Measurements from ENCODE around the gene HIBADH.

The HIBADH gene

GRCh38 chr7:27662490-27663205, at the start of gene HIBADH:
HIBADH (minus strand) TSS chr7:27662883; CDS start chr7:27662788, 95 bp downstream.
- Mint-ChIP-seq H3K36me3 (ENCODE audit: low read depth) (peaks cover 11% of the 10 kb centered on the region), H3K9me3 (no peaks in the 10 kb centered on the region), H3K4me3 (peak within 1 kb of the TSS; percentile 88 to 93 (median 90)), H3K4me1 (peaks cover 15% of the 10 kb centered on the region), H3K27ac (peak within 1 kb of the TSS; percentile 94 to 98 (median 97)), H3K27me3 (ENCODE audit: low read depth) (no peaks in the 10 kb centered on the region)
- TF ChIP-seq CTCF (IDR thresholded peaks at IDR 0.05; ENCODE audit: unreplicated experiment in 3 of 3): no peak

DNA sequence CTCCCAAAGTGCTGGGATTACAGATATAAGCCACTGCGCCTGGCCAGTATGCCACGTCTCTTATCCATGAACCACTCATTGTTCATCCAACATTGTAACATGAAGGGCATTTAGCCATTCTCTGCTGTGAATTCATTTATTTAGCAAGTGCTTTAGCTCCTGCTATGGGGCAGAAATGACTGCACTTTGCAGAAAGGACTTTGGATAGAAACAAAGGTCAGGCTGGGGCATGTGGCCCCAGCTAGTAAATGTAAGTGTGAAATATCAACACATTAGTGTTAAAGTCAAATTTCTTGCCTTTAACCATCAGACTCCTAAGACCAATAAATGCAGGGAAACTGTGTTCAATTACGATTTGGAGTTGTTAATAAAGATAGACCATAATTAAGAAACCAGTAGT, 49.5 kb upstream of the HIBADH start:
- Mint-ChIP-seq H3K9me3 (no peaks in the 10 kb centered on the region), H3K4me3 (no peak overlapping the region), H3K36me3 (ENCODE audit: low read depth) (no peaks in the 10 kb centered on the region), H3K27me3 (ENCODE audit: low read depth) (peaks cover 5% of the 10 kb centered on the region), H3K27ac (no peak overlapping the region), H3K4me1 (peaks cover 25% of the 10 kb centered on the region)
- no peak for TF ChIP-seq CTCF (IDR thresholded peaks at IDR 0.05; ENCODE audit: unreplicated experiment in 3 of 3)

DNA sequence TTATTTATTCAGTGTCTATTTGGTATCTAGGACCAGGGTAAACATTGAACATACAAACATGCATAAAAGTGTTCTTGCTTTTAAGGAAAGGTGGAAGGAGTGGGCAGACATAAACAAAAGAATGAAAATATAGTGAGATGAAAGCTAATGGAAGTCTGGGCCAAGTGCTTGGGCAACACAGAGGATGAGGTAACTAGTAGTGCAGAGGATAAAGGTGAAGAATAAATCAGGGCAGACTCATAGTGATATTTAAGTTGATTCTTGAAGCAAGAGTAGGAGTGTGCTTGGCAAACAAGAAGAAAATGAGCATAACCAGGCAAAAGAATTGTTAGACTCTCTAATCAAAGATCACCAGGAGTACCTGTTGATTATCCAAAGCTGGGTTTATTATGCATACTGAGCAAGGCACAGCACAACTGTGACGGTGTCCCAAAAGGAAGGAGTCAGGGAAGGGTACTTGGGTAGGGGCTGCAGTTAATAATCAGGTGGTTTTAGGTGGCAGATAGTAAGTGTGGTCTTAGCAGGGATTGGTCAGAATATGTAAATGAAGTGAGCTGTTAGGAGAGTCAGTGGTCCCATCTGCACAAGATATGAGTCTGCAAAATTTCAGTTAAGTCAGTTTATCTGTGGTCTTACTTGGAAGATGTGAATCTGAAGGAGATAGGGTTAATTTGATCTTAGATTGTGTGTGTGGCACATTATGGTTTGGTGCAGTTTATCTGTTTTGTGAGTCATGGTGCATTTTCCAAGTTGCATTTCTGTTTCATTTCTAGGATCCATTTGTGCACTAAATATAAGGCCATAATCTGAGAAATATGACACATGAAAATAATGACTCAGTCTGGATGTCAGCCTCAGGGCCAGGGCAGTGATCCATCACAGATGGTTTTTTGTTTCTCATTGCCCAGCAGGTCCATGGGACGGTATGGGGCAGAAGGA, 46.7 kb upstream of the HIBADH start:
- no peaks in the 10 kb centered on the region for H3K27me3 Mint-ChIP-seq (ENCODE audit: low read depth)

DNA sequence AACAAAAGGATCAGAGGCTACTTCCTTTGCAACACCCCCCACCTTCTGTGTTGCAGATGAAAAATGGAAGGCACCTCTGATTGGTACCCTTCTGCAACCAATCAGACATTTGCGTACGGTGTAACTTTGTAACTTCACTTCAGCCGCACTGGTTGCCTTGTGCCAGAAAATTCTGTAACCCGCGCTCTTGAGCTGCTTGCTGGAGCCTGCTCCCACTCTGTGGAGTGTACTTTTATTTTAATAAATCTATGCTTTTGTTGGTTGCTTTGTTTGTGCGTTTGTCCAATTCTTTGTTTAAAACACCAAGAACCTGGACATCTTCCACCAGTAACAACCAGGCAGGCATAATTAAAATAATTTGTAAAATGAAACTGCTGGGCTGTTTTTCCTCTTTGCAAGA, 45.8 kb upstream of the HIBADH start:
- H3K36me3 Mint-ChIP-seq (ENCODE audit: low read depth): no peaks in the 10 kb centered on the region
- H3K4me1 Mint-ChIP-seq: peaks cover 13% of the 10 kb centered on the region
- H3K27ac Mint-ChIP-seq: no peak overlapping the region
- no peak overlapping the region for H3K4me3 Mint-ChIP-seq
- no peaks in the 10 kb centered on the region for H3K9me3 Mint-ChIP-seq
- H3K27me3 Mint-ChIP-seq (ENCODE audit: low read depth): peaks cover 3% of the 10 kb centered on the region
- no peak for TF ChIP-seq CTCF (IDR thresholded peaks at IDR 0.05; ENCODE audit: unreplicated experiment in 3 of 3)

More for the DNA sequence above, 46.7 kb upstream of the HIBADH start:
- Mint-ChIP-seq H3K4me3 (no peak overlapping the region), H3K36me3 (ENCODE audit: low read depth) (no peaks in the 10 kb centered on the region), H3K9me3 (no peaks in the 10 kb centered on the region), H3K27ac (peak overlapping the region in 2 of 3 experiments; percentile 19 to 20), H3K4me1 (peaks cover 17% of the 10 kb centered on the region)
- no peak for TF ChIP-seq CTCF (IDR thresholded peaks at IDR 0.05; ENCODE audit: unreplicated experiment in 3 of 3)

- Mint-ChIP-seq H3K4me1 (peaks cover 13% of the 10 kb centered on the region), H3K36me3 (ENCODE audit: low read depth) (no peaks in the 10 kb centered on the region), H3K9me3 (no peaks in the 10 kb centered on the region), H3K27me3 (ENCODE audit: low read depth) (peaks cover 3% of the 10 kb centered on the region), H3K27ac (peak overlapping the region; percentile 59 to 70 (median 63)), H3K4me3 (no peak overlapping the region)
- no peak for TF ChIP-seq CTCF (IDR thresholded peaks at IDR 0.05; ENCODE audit: unreplicated experiment in 3 of 3)
Measured at GRCh38 chr7:27705200-27705594, 42.5 kb upstream of the HIBADH start.
